ENCODE data around the gene SHISA9.

GRCh38 chr16:13060932-13061331 is 159.5 kb downstream of the SHISA9 start:
- TF ChIP-seq CTCF (IDR thresholded peaks at IDR 0.05) (no peak), POLR2A (IDR thresholded peaks at IDR 0.05) (no peak)
